Measurements from ENCODE around the gene PAXX.
A peak's percentile ranks its signal among the peaks of the same experiment; 100 is the strongest.
"Not testable (repeated sequence)": the region's sequence is repeated elsewhere in the genome, so short reads cannot be mapped to it uniquely, and the experiment has no call there.

The PAXX gene

GRCh38 chr9:136997371-136997770 is 5.1 kb downstream of the PAXX start:
- no peak overlapping the region for H3K4me3 ChIP-seq (replicated peaks; ENCODE audit: low read depth, low read length)
- no peak for TF ChIP-seq CTCF (IDR thresholded peaks at IDR 0.05; ENCODE audit: low read length, missing control alignments)

GRCh38 chr9:136997830-136998234 is 5.6 kb downstream of the PAXX start:
- no peak for TF ChIP-seq CTCF (IDR thresholded peaks at IDR 0.05; ENCODE audit: low read length, missing control alignments)
- DNase-seq (ENCODE audit: low read depth): no peak
- no peak overlapping the region for H3K4me3 ChIP-seq (replicated peaks; ENCODE audit: low read depth, low read length)

More at GRCh38 chr9:136997371-136997770, 5.1 kb downstream of the PAXX start:
- no peak for DNase-seq (ENCODE audit: low read depth)

GRCh38 chr9:137000177-137000930 is 8.1 kb downstream of the PAXX start:
- peak; percentile 54 for DNase-seq (ENCODE audit: low read depth)
- H3K4me3 ChIP-seq (replicated peaks; ENCODE audit: low read depth, low read length): no peak overlapping the region
- no peak for TF ChIP-seq CTCF (IDR thresholded peaks at IDR 0.05; ENCODE audit: low read length, missing control alignments)

DNA sequence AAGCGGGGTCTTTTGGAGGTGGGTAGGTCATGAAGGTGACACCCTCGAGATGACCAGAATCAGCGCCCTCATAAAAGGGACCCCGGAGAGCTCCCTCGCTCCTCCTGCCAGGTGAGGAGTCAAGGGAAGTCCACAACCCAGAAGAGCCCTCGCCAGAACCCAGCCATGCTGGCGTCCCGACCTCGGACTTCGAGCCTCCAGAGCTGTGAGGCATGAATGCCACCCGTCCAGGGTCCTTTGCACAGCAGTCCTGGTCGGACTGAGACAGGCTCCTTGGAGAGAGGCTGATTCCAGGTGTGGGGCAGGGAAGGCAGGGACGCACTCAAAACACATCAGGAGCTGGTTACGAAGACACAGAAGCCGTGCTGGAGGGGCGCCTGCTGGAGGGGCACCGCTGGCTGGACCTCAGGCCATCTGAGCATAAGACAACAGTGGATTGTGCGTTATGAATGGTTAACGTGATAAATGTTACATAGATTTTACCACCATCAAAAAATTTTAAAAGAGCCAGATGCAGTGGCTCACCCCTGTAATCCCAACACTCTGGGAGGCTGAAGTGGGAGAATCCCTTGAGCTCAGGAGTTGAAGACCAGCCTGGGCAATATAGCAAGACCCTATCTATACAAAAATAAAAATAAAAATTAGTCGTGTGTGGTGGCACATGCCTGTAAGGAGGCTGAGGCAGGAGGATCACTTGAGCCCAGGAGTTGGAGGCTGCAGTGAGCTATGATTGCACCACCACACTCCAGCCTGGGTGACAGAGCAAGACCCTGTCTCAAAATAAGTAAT is 9.8 kb downstream of the PAXX start:
- no peak for DNase-seq (ENCODE audit: low read depth)
- TF ChIP-seq CTCF (IDR thresholded peaks at IDR 0.05; ENCODE audit: low read length, missing control alignments): no peak
- H3K4me3 ChIP-seq (replicated peaks; ENCODE audit: low read depth, low read length): no peak overlapping the region

- no peak for TF ChIP-seq CTCF (IDR thresholded peaks at IDR 0.05; ENCODE audit: low read length, missing control alignments)
- H3K4me3 ChIP-seq (replicated peaks; ENCODE audit: low read depth, low read length): no peak overlapping the region
- no peak for DNase-seq (ENCODE audit: low read depth)
These were observed 10.4 kb downstream of the PAXX start for GRCh38 chr9:137002646-137003041.

GRCh38 chr9:137004285-137004684 is 12.1 kb downstream of the PAXX start:
- TF ChIP-seq CTCF (IDR thresholded peaks at IDR 0.05; ENCODE audit: low read length, missing control alignments): peak; percentile 26
- DNase-seq (ENCODE audit: low read depth); H3K4me3 ChIP-seq (replicated peaks; ENCODE audit: low read depth, low read length): not testable (repeated sequence)
